Neuronal stem cell (in vitro differentiated cells): ENCODE data around the gene ZDHHC23.

Source experiments
- DNase-seq: peaks from one replicate; pipeline ENCODE4 v3.0.0-alpha.2; 2013; ENCODE audit warnings: low spot score
- H2AFZ ChIP-seq: one replicate; pipeline ENCODE4 v1.6.1; 2013; ENCODE audit warnings: mild to moderate bottlenecking, low read length, inconsistent platforms
- H2AK5ac ChIP-seq: 2 replicates; pipeline ENCODE4 v1.6.1; 2013; ENCODE audit warnings: low read depth, mild to moderate bottlenecking, inconsistent platforms, low read length, moderate library complexity, mixed read lengths
- H2BK120ac ChIP-seq: 2 replicates; pipeline ENCODE4 v1.6.1; 2013; ENCODE audit warnings: low read depth, mild to moderate bottlenecking, inconsistent platforms, low read length, moderate library complexity, mixed read lengths
- H2BK12ac ChIP-seq: one replicate; pipeline ENCODE4 v1.6.1; 2013; ENCODE audit warnings: low read length, inconsistent platforms
- H2BK15ac ChIP-seq: 2 replicates; pipeline ENCODE4 v1.6.1; 2013; ENCODE audit warnings: mild to moderate bottlenecking, low read length, inconsistent platforms, mixed read lengths
- H2BK5ac ChIP-seq: one replicate; pipeline ENCODE4 v1.6.1; 2013; ENCODE audit warnings: inconsistent platforms, mild to moderate bottlenecking, low read length, moderate library complexity
- H3K14ac ChIP-seq: one replicate; pipeline ENCODE4 v1.6.1; 2013; ENCODE audit warnings: low read length, inconsistent platforms
- H3K18ac ChIP-seq: 2 replicates; pipeline ENCODE4 v1.6.1; 2013; ENCODE audit warnings: low read length, inconsistent platforms
- H3K23ac ChIP-seq: 2 replicates; pipeline ENCODE4 v1.6.1; 2013; ENCODE audit warnings: low read depth, mild to moderate bottlenecking, mixed read lengths, low read length, inconsistent platforms; ENCODE audit not compliant: poor library complexity
- H3K27ac ChIP-seq: replicated peaks from 3 replicates; pipeline ENCODE4 v1.5.1; 2013; ENCODE audit warnings: low read length, inconsistent platforms
- H3K27me3 ChIP-seq, 3 experiments: 2 replicates each; pipeline ENCODE4 v1.6.1; 2013; ENCODE audit warnings: low read length in 3 of 3, mild to moderate bottlenecking in 2 of 3, inconsistent platforms in 1 of 3, low read depth in 1 of 3, mixed read lengths in 1 of 3, moderate library complexity in 1 of 3; ENCODE audit not compliant: control insufficient read depth in 3 of 3, insufficient read depth in 3 of 3
- H3K36me3 ChIP-seq, 2 donors: replicated peaks in 1 of 2; 2 replicates each; pipeline ENCODE4 v1.6.1; 2013; ENCODE audit warnings: low read length in 2 of 2; ENCODE audit not compliant: control insufficient read depth in 2 of 2, insufficient read depth in 2 of 2
- H3K4ac ChIP-seq: 2 replicates; pipeline ENCODE4 v1.6.1; 2013; ENCODE audit warnings: inconsistent platforms, mild to moderate bottlenecking, low read length, moderate library complexity
- H3K4me1 ChIP-seq, 2 donors: 1 replicate in 1 of 2; 2 replicates in 1 of 2; pipeline ENCODE4 v1.6.1; 2013; ENCODE audit warnings: low read length in 2 of 2, low read depth in 1 of 2; ENCODE audit not compliant: control insufficient read depth in 2 of 2, insufficient read depth in 1 of 2
- H3K4me2 ChIP-seq: one replicate; pipeline ENCODE4 v1.6.1; 2013; ENCODE audit warnings: mild to moderate bottlenecking, low read length, inconsistent platforms; ENCODE audit not compliant: insufficient read depth, poor library complexity, severe bottlenecking
- H3K4me3 ChIP-seq, 2 donors: 2 replicates each; pipeline ENCODE4 v1.5.1; 2013; ENCODE audit warnings: low read length in 2 of 2, mild to moderate bottlenecking in 2 of 2, inconsistent platforms in 1 of 2, moderate library complexity in 1 of 2
- H3K79me1 ChIP-seq: one replicate; pipeline ENCODE4 v1.6.1; 2013; ENCODE audit warnings: low read depth, mild to moderate bottlenecking, inconsistent platforms, low read length, moderate library complexity
- H3K9ac ChIP-seq: one replicate; pipeline ENCODE4 v1.6.1; 2013; ENCODE audit warnings: mild to moderate bottlenecking, low read depth, low read length, inconsistent platforms; ENCODE audit not compliant: poor library complexity
- H3K9me3 ChIP-seq, 2 donors: replicated peaks in 1 of 2; 2 replicates each; pipeline versions ENCODE3 to v1.6.1; 2013; ENCODE audit warnings: low read length in 2 of 2, mild to moderate bottlenecking in 2 of 2, inconsistent platforms in 1 of 2, low read depth in 1 of 2, mixed read lengths in 1 of 2, moderate library complexity in 1 of 2; ENCODE audit not compliant: control insufficient read depth in 2 of 2, insufficient read depth in 1 of 2
- H4K8ac ChIP-seq: one replicate; pipeline ENCODE4 v1.6.1; 2013; ENCODE audit warnings: low read depth, mild to moderate bottlenecking, inconsistent platforms, low read length, moderate library complexity
- H4K91ac ChIP-seq: one replicate; pipeline ENCODE4 v1.6.1; 2013; ENCODE audit warnings: low read length, low read depth, mild to moderate bottlenecking, inconsistent platforms; ENCODE audit not compliant: poor library complexity
- WGBS, 2 donors: extraction: QIAGEN DNeasy Blood & Tissue Kit; methylation state at CpG; one replicate each; pipeline ENCODE4 v1.1.7; 2013; ENCODE audit warnings: missing lambda C conversion rate in 2 of 2, mixed read lengths in 1 of 2; ENCODE audit not compliant: insufficient read length in 2 of 2, insufficient replicate concordance in 1 of 2; ENCODE audit errors: extremely low coverage in 2 of 2; 5-methylcytosine and 5-hydroxymethylcytosine counted together

The ZDHHC23 gene

GRCh38 chr3:113977822-113978221, 30.0 kb downstream of the ZDHHC23 start:
- Histone ChIP-seq H2BK12ac (no peak overlapping the region), H3K27ac (no peak overlapping the region), H3K14ac (no peak overlapping the region), H3K23ac (no peak overlapping the region), H3K4ac (no peak overlapping the region), H2BK15ac (no peak overlapping the region), H3K9ac (no peak overlapping the region), H3K36me3 (peaks cover 0 to 2% of the 10 kb centered on the region in 2 donors), H3K9me3 (peaks cover 0 to 13% of the 10 kb centered on the region in 2 donors), H2BK5ac (no peak overlapping the region), H3K4me3 (no peak overlapping the region), H3K4me2 (no peak overlapping the region), H4K91ac (no peak overlapping the region), H3K4me1 (peaks cover 2 to 4% of the 10 kb centered on the region in 2 donors), H2BK120ac (no peak overlapping the region), H3K18ac (no peak overlapping the region), H2AFZ (no peak overlapping the region), H4K8ac (no peak overlapping the region), H3K79me1 (no peaks in the 10 kb centered on the region), H2AK5ac (no peak overlapping the region), H3K27me3 (no peaks in the 10 kb centered on the region)
- no peak for DNase-seq
- WGBS, 2 donors: no CpG with 5 or more reads among the region's 4 CpGs

- Histone ChIP-seq H3K14ac (no peak overlapping the region), H3K36me3 (peaks cover 0 to 3% of the 10 kb centered on the region in 2 donors), H2BK12ac (no peak overlapping the region), H4K91ac (no peak overlapping the region), H3K9ac (no peak overlapping the region), H3K4ac (no peak overlapping the region), H3K4me3 (no peak overlapping the region), H2BK15ac (no peak overlapping the region), H3K79me1 (no peaks in the 10 kb centered on the region), H2AK5ac (no peak overlapping the region), H4K8ac (no peak overlapping the region), H3K4me1 (peaks cover 2 to 4% of the 10 kb centered on the region in 2 donors), H3K18ac (no peak overlapping the region), H3K9me3 (no peaks in the 10 kb centered on the region), H3K27ac (no peak overlapping the region), H2BK5ac (no peak overlapping the region), H3K4me2 (no peak overlapping the region), H3K23ac (no peak overlapping the region), H2AFZ (no peak overlapping the region), H3K27me3 (no peaks in the 10 kb centered on the region), H2BK120ac (no peak overlapping the region)
- no peak for DNase-seq
- WGBS, 2 donors: no CpG with 5 or more reads among the region's 1 CpG
These were observed 32.1 kb downstream of the ZDHHC23 start for GRCh38 chr3:113979916-113980315.

- H2BK15ac ChIP-seq: no peak overlapping the region
- no peak overlapping the region for H2AFZ ChIP-seq
- no peak overlapping the region for H3K4ac ChIP-seq
- H3K9me3 ChIP-seq: peaks cover 0 to 8% of the 10 kb centered on the region in 2 donors
- H3K27ac ChIP-seq: no peak overlapping the region
- H3K23ac ChIP-seq: no peak overlapping the region
- H4K8ac ChIP-seq: no peak overlapping the region
- no peak overlapping the region for H3K18ac ChIP-seq
- H2BK120ac ChIP-seq: no peak overlapping the region
- no peak overlapping the region for H3K4me2 ChIP-seq
- H3K79me1 ChIP-seq: no peaks in the 10 kb centered on the region
- H3K4me1 ChIP-seq: peaks cover 4 to 8% of the 10 kb centered on the region in 2 donors
- H3K14ac ChIP-seq: no peak overlapping the region
- H2AK5ac ChIP-seq: no peak overlapping the region
- no peak overlapping the region for H2BK5ac ChIP-seq
- H2BK12ac ChIP-seq: no peak overlapping the region
- no peaks in the 10 kb centered on the region for H3K27me3 ChIP-seq
- no peak overlapping the region for H3K9ac ChIP-seq
- DNase-seq: no peak
- H3K36me3 ChIP-seq: peaks cover 0 to 5% of the 10 kb centered on the region in 2 donors
- H3K4me3 ChIP-seq: no peak overlapping the region
- H4K91ac ChIP-seq: no peak overlapping the region
These were observed 34.0 kb downstream of the ZDHHC23 start for GRCh38 chr3:113981803-113982202.

- Histone ChIP-seq H3K23ac (no peak overlapping the region), H2BK15ac (no peak overlapping the region), H4K91ac (no peak overlapping the region)
These were observed 35.7 kb downstream of the ZDHHC23 start for GRCh38 chr3:113983544-113983943.

More at GRCh38 chr3:113983544-113983943, 35.7 kb downstream of the ZDHHC23 start:
- peaks cover 0 to 5% of the 10 kb centered on the region in 2 donors for H3K36me3 ChIP-seq
- DNase-seq: no peak
- WGBS, 2 donors: no CpG with 5 or more reads among the region's 3 CpGs
- H2BK120ac ChIP-seq: no peak overlapping the region
- no peak overlapping the region for H2AK5ac ChIP-seq
- no peak overlapping the region for H2BK5ac ChIP-seq
- H2AFZ ChIP-seq: no peak overlapping the region
- H2BK12ac ChIP-seq: no peak overlapping the region
- no peak overlapping the region for H4K8ac ChIP-seq
- H3K4me3 ChIP-seq: no peak overlapping the region
- no peaks in the 10 kb centered on the region for H3K27me3 ChIP-seq
- H3K79me1 ChIP-seq: no peaks in the 10 kb centered on the region
- no peak overlapping the region for H3K18ac ChIP-seq
- H3K9ac ChIP-seq: no peak overlapping the region
- no peak overlapping the region for H3K14ac ChIP-seq
- no peak overlapping the region for H3K4me2 ChIP-seq
- H3K4ac ChIP-seq: no peak overlapping the region
- peaks cover 4 to 8% of the 10 kb centered on the region in 2 donors for H3K4me1 ChIP-seq
- H3K9me3 ChIP-seq: peaks cover 0 to 9% of the 10 kb centered on the region in 2 donors
- no peak overlapping the region for H3K27ac ChIP-seq
